Glomerular visceral epithelial cell (primary cell): ENCODE data around the gene LIMA1.
"Not testable (repeated sequence)": the region's sequence is repeated elsewhere in the genome, so short reads cannot be mapped to it uniquely, and the experiment has no call there.

ENCODE experiments used
- DNase-seq: peaks from one replicate; pipeline ENCODE4 v3.0.0-alpha.2; 2016; ENCODE audit errors: extremely low spot score

The LIMA1 gene

GRCh38 chr12:50219001-50219400 lies 64.3 kb downstream of the LIMA1 start:
- not testable (repeated sequence) for DNase-seq

- peak; percentile 49 for DNase-seq
These were observed 64.9 kb downstream of the LIMA1 start for GRCh38 chr12:50218386-50218785.

- DNase-seq: no peak
These were observed 66.1 kb downstream of the LIMA1 start for GRCh38 chr12:50217202-50217601.

- DNase-seq: no peak
These were observed 68.3 kb downstream of the LIMA1 start for GRCh38 chr12:50215033-50215432.

- DNase-seq: no peak
These were observed 69.3 kb downstream of the LIMA1 start for GRCh38 chr12:50214018-50214417.

GRCh38 chr12:50213439-50213838 lies 69.9 kb downstream of the LIMA1 start:
- no peak for DNase-seq

- DNase-seq: no peak
These were observed 71.3 kb downstream of the LIMA1 start for GRCh38 chr12:50212071-50212467.

GRCh38 chr12:50211392-50212070 lies 71.8 kb downstream of the LIMA1 start:
- DNase-seq: no peak

GRCh38 chr12:50207424-50207823 lies 75.9 kb downstream of the LIMA1 start:
- no peak for DNase-seq

GRCh38 chr12:50205648-50206047 lies 77.7 kb downstream of the LIMA1 start:
- no peak for DNase-seq

- DNase-seq: no peak
These were observed 79.6 kb downstream of the LIMA1 start for GRCh38 chr12:50203691-50204090.

- DNase-seq: peak; percentile 80
These were observed 81.3 kb downstream of the LIMA1 start for GRCh38 chr12:50201987-50202521.

- peak; percentile 38 for DNase-seq
These were observed 82.6 kb downstream of the LIMA1 start for GRCh38 chr12:50200552-50201273.

GRCh38 chr12:50198829-50199228 lies 84.5 kb downstream of the LIMA1 start:
- no peak for DNase-seq

- no peak for DNase-seq
These were observed 86.0 kb downstream of the LIMA1 start for GRCh38 chr12:50197297-50197727.

GRCh38 chr12:50196537-50196936 lies 86.8 kb downstream of the LIMA1 start:
- no peak for DNase-seq

- no peak for DNase-seq
These were observed 87.5 kb downstream of the LIMA1 start for GRCh38 chr12:50195832-50196231.

- no peak for DNase-seq
These were observed 90.4 kb downstream of the LIMA1 start for GRCh38 chr12:50192908-50193307.

GRCh38 chr12:50192236-50192635 lies 91.1 kb downstream of the LIMA1 start:
- DNase-seq: no peak

- DNase-seq: no peak
These were observed 92.5 kb downstream of the LIMA1 start for GRCh38 chr12:50190859-50191258.

GRCh38 chr12:50188875-50189575 lies 94.3 kb downstream of the LIMA1 start:
- DNase-seq: no peak

GRCh38 chr12:50188241-50188781 lies 95.0 kb downstream of the LIMA1 start:
- no peak for DNase-seq
